B cell (primary cell): ENCODE results near the gene LRRC4B.

Experiments used
- EZH2 ChIP-seq: IDR thresholded peaks from 2 replicates; pipeline ENCODE4 v1.6.1; 2012; ENCODE audit warnings: borderline replicate concordance, low read depth, mild to moderate bottlenecking, moderate library complexity, low read length; ENCODE audit not compliant: insufficient read depth, poor library complexity, severe bottlenecking
- TF ChIP-seq, protein P1 (sequence below): fragments of 200-600 bp; IDR thresholded peaks from one replicate; pipeline ENCODE4 v1.8.0; 2022; ENCODE audit warnings: antibody characterized with exemption, mild to moderate bottlenecking

DNA sequence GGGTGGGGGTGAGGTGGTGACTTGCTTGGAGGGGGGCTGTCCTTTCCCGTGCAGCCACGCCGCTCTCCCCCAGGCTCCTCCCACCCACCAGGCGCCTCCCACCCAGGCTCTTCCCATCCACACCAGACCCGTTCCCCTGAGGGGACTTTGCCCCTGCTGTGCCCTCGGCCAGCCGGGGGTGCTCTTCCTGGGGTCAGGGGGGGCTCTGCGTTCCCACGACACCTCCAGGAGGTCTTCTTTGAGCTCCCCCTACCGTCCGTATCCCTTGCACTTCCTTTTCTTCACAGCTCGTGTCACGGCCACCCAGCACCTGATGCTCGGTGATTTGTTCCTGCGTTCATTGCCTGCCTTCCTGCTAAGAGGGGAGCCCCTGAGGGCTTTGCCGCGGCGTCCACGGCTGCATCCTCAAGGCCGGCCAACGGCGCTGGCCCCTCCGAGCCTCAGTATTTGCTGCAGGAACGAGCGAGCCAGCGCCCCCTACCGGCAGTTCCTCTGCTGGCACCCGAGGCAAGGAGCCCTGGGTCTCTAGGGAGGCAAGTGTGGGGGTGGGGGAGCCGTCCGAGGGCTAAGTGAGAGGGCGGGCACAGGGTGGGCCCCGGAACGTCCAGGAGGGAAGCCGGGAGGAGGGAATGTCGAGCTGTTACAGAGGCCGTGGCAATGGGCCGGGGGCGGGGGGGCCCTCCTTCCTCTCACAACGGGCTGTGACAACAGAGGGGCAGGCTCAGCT lies 11.8 kb downstream of the LRRC4B start:
- TF ChIP-seq, protein P1, sequence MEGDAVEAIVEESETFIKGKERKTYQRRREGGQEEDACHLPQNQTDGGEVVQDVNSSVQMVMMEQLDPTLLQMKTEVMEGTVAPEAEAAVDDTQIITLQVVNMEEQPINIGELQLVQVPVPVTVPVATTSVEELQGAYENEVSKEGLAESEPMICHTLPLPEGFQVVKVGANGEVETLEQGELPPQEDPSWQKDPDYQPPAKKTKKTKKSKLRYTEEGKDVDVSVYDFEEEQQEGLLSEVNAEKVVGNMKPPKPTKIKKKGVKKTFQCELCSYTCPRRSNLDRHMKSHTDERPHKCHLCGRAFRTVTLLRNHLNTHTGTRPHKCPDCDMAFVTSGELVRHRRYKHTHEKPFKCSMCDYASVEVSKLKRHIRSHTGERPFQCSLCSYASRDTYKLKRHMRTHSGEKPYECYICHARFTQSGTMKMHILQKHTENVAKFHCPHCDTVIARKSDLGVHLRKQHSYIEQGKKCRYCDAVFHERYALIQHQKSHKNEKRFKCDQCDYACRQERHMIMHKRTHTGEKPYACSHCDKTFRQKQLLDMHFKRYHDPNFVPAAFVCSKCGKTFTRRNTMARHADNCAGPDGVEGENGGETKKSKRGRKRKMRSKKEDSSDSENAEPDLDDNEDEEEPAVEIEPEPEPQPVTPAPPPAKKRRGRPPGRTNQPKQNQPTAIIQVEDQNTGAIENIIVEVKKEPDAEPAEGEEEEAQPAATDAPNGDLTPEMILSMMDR, result peak; percentile 83
- no peak for TF ChIP-seq EZH2
